DND-41 (cell line): ENCODE results near the gene PHOX2A.

Experiments used
- ATAC-seq: fragments of 200-7000 bp; cut with Tn5 transposase; 3 replicates; pipeline ENCODE4 v1.9.1; 2021; ENCODE audit warnings: low read depth; ENCODE audit not compliant: insufficient read depth
- DNase-seq: peaks from one replicate; pipeline ENCODE4 v3.0.0-alpha.2; 2020
- H2AFZ ChIP-seq: 2 replicates; pipeline ENCODE4 v1.6.0; 2012; ENCODE audit warnings: low read depth, low read length
- H3K27ac ChIP-seq: 2 replicates; pipeline ENCODE4 v1.5.1; 2012; ENCODE audit warnings: low read length, inconsistent platforms
- H3K27me3 ChIP-seq: fragments of 200-600 bp; sonication (generic); 2 replicates; pipeline ENCODE4 v1.6.0; 2012; ENCODE audit warnings: low read length, mild to moderate bottlenecking, inconsistent platforms; ENCODE audit not compliant: insufficient read depth, poor library complexity
- H3K36me3 ChIP-seq: 2 replicates; pipeline ENCODE4 v1.5.1; 2012; ENCODE audit warnings: low read length, inconsistent platforms; ENCODE audit not compliant: insufficient read depth
- H3K4me1 ChIP-seq: 2 replicates; pipeline ENCODE4 v1.5.1; 2012; ENCODE audit warnings: mild to moderate bottlenecking, low read length; ENCODE audit not compliant: insufficient read depth
- H3K4me2 ChIP-seq: 2 replicates; pipeline ENCODE4 v1.6.0; 2012; ENCODE audit warnings: mild to moderate bottlenecking, moderate library complexity, low read length, inconsistent platforms; ENCODE audit not compliant: insufficient read depth
- H3K4me3 ChIP-seq, 2 experiments: fragments of 200-600 bp in 1 of 2; shearing (Covaris generic) in 1 of 2; 2 replicates each; pipeline ENCODE4 v1.5.1; 2012 to 2016; ENCODE audit warnings: inconsistent platforms in 2 of 2, low read length in 2 of 2, mild to moderate bottlenecking in 2 of 2, low read depth in 1 of 2, moderate library complexity in 1 of 2
- H3K79me2 ChIP-seq: 2 replicates; pipeline ENCODE4 v1.6.0; 2012; ENCODE audit warnings: low read length, inconsistent platforms; ENCODE audit not compliant: insufficient read depth
- H3K9ac ChIP-seq: 2 replicates; pipeline ENCODE4 v1.6.0; 2012; ENCODE audit warnings: low read depth, mild to moderate bottlenecking, inconsistent platforms, low read length, moderate library complexity
- H3K9me3 ChIP-seq: 2 replicates; pipeline ENCODE4 v1.5.1; 2012; ENCODE audit warnings: low read length, moderate library complexity, mild to moderate bottlenecking, inconsistent platforms; ENCODE audit not compliant: insufficient read depth, severe bottlenecking
- H4K20me1 ChIP-seq: 2 replicates; pipeline ENCODE4 v1.6.0; 2012; ENCODE audit warnings: low read length; ENCODE audit not compliant: insufficient read depth
- EZH2 ChIP-seq: IDR thresholded peaks from 3 replicates; pipeline ENCODE4 v1.6.1; 2012; ENCODE audit warnings: borderline replicate concordance, low read depth, mild to moderate bottlenecking, moderate library complexity, low read length, inconsistent platforms; ENCODE audit not compliant: severe bottlenecking
- TF ChIP-seq, protein P1 (sequence below): IDR thresholded peaks from 2 replicates; pipeline ENCODE4 v1.5.1; 2012; ENCODE audit warnings: borderline replicate concordance, low read length, moderate library complexity, mild to moderate bottlenecking; ENCODE audit not compliant: poor library complexity, severe bottlenecking; ENCODE audit errors: extremely low read depth

Gene PHOX2A

DNA sequence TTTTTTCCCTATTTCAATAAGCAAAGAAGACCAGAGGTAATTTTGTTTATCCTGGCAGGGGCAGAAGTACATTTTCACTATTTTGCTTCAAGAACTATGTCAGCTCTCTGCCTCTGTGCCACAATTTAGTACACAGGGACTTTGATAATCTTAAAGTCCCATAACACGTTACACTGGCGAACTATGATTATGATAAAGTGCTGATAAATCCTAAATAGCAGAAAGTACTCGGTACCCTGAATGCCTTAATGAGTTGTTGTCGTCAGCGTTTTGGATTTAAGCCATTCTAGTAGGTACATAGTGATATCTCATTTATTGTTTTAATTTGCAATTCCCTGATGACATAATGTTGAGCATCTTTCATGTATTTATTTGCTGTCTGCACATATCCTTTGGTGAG is 16.6 kb upstream of the PHOX2A start:
- no peaks in the 10 kb centered on the region for H3K79me2 ChIP-seq
- H3K4me3 ChIP-seq, result no peak overlapping the region
- no peak overlapping the region for H2AFZ ChIP-seq
- no peaks in the 10 kb centered on the region for H3K36me3 ChIP-seq
- H3K9ac ChIP-seq, result no peak overlapping the region
- TF ChIP-seq EZH2, result no peak
- TF ChIP-seq, protein P1, sequence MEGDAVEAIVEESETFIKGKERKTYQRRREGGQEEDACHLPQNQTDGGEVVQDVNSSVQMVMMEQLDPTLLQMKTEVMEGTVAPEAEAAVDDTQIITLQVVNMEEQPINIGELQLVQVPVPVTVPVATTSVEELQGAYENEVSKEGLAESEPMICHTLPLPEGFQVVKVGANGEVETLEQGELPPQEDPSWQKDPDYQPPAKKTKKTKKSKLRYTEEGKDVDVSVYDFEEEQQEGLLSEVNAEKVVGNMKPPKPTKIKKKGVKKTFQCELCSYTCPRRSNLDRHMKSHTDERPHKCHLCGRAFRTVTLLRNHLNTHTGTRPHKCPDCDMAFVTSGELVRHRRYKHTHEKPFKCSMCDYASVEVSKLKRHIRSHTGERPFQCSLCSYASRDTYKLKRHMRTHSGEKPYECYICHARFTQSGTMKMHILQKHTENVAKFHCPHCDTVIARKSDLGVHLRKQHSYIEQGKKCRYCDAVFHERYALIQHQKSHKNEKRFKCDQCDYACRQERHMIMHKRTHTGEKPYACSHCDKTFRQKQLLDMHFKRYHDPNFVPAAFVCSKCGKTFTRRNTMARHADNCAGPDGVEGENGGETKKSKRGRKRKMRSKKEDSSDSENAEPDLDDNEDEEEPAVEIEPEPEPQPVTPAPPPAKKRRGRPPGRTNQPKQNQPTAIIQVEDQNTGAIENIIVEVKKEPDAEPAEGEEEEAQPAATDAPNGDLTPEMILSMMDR, result no peak
- DNase-seq (no peak), ATAC-seq (no peak)
- no peak overlapping the region for H3K4me2 ChIP-seq
- no peaks in the 10 kb centered on the region for H3K9me3 ChIP-seq
- H3K4me1 ChIP-seq, result no peaks in the 10 kb centered on the region
- no peaks in the 10 kb centered on the region for H3K27me3 ChIP-seq
- H3K27ac ChIP-seq, result no peak overlapping the region
- H4K20me1 ChIP-seq, result no peaks in the 10 kb centered on the region

DNA sequence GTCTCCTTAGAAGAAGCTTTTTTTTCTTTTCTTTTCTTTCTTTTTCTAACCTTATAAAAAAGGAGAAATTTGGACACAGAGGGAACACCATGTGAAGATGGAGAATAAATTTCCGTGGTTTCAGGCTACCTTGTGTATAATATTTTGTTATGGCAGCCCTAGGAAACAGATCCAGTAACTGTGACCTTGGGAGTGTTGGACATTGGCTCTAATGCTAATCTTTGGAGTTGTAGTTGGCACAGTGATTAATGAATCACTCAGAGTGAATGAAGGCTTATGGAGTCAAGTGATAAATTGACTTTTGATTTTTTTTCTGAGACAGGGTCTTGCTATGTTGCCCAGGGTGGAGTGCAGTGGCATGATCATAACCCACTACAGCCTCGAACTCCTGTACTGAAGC is 15.5 kb upstream of the PHOX2A start:
- no peak for ATAC-seq
- no peak overlapping the region for H3K4me2 ChIP-seq

DNA sequence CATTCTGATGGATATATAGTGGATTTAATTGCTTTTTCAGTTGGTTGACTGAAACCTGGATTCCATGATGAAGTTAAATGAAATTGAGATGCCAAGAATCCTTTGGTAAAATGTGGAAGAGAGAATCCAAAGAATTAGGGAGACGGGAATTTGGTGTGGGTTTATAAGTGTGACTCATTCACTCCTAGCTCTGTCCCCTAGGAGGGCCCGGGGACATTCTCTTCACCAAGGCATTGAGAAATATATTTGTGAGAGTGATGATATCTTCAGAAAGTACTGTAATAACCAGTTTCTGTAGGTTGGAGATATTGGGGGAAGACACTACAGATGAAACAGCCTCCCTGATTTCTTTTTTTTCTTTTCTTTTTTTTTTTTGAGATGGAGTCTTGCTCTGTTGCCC is 13.6 kb upstream of the PHOX2A start:
- Histone ChIP-seq H3K4me2 (no peak overlapping the region), H3K79me2 (no peaks in the 10 kb centered on the region), H4K20me1 (no peaks in the 10 kb centered on the region), H3K27me3 (no peaks in the 10 kb centered on the region), H3K36me3 (no peaks in the 10 kb centered on the region), H2AFZ (no peak overlapping the region), H3K4me3 (no peak overlapping the region), H3K27ac (no peak overlapping the region), H3K4me1 (no peaks in the 10 kb centered on the region), H3K9me3 (no peaks in the 10 kb centered on the region), H3K9ac (no peak overlapping the region)
- ATAC-seq (no peak), DNase-seq (no peak)
- TF ChIP-seq, protein P1, result no peak
- TF ChIP-seq EZH2, result no peak

More for the DNA sequence above, 15.5 kb upstream of the PHOX2A start:
- Histone ChIP-seq H2AFZ (no peak overlapping the region), H3K4me3 (no peak overlapping the region), H3K9me3 (no peaks in the 10 kb centered on the region), H3K36me3 (no peaks in the 10 kb centered on the region), H3K79me2 (no peaks in the 10 kb centered on the region), H3K27me3 (no peaks in the 10 kb centered on the region), H3K9ac (no peak overlapping the region), H3K27ac (no peak overlapping the region), H3K4me1 (no peaks in the 10 kb centered on the region), H4K20me1 (no peaks in the 10 kb centered on the region)
- DNase-seq, result no peak
- TF ChIP-seq, protein P1, result no peak
- no peak for TF ChIP-seq EZH2

DNA sequence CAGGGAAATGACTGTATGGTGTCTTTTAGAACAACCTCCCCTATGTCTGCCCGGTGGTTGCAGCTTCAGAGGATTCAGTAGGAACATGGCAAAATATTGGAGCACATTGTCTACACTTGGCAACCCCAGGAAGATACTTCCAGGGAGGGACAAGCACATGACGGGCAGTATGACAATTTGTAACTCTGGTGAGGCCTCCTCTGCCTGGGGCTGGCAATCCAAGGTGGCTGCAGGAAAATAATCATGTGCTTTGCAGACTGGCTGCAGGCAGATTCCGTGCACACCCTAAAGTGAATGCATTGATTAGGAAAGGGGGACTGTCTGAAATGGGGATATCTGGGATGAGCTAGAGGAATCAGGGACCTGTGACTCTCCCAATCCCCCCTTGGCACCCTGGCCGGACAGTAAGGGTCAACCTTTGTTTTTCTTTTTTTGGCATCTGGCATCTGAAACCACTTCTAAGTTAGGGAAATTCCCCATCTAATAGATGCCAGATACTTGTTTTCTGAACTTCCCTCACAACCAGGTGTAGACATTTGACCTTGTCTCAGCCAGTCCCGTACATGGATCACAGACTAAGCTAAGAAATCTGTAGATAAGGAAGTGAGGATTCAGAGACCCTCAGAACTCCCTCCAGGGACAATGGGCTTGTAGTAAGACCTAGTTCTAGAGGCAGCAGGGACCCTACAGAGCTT is 10.5 kb upstream of the PHOX2A start:
- ATAC-seq (no peak), DNase-seq (no peak)
- Histone ChIP-seq H2AFZ (no peak overlapping the region), H3K4me1 (no peaks in the 10 kb centered on the region), H3K36me3 (no peaks in the 10 kb centered on the region), H3K4me3 (no peak overlapping the region), H3K27ac (no peak overlapping the region), H4K20me1 (no peaks in the 10 kb centered on the region; the same call in 1 of the 2 replicates), H3K9ac (no peak overlapping the region), H3K4me2 (no peak overlapping the region), H3K9me3 (no peaks in the 10 kb centered on the region), H3K27me3 (peaks cover 3% of the 10 kb centered on the region), H3K79me2 (no peaks in the 10 kb centered on the region)
- TF ChIP-seq, protein P1, result no peak
- no peak for TF ChIP-seq EZH2
